Measurements from ENCODE around the gene RUVBL1.
A peak's percentile ranks its signal among the peaks of the same experiment; 100 is the strongest.
"Not testable (repeated sequence)": the region's sequence is repeated elsewhere in the genome, so short reads cannot be mapped to it uniquely, and the experiment has no call there.

RUVBL1 gene

GRCh38 chr3:128123538-128124368 is at the start of gene RUVBL1:
TSS of gene RUVBL1 (minus strand) at chr3:128123812. CDS start at chr3:128123724, 88 bp downstream.
- Histone ChIP-seq H3K27me3 (replicated peaks; ENCODE audit: control insufficient read depth, insufficient read depth, low read length) (no peaks in the 10 kb centered on the region), H3K4me3 (ENCODE audit: low read length) (peak within 1 kb of the TSS; percentile 98), H3K36me3 (ENCODE audit: control insufficient read depth, insufficient read depth, low read length, severe bottlenecking) (no peaks in the 10 kb centered on the region), H3K4me1 (ENCODE audit: control insufficient read depth, insufficient read depth, low read length) (peaks cover 15% of the 10 kb centered on the region), H3K9ac (ENCODE audit: low read length) (peak within 1 kb of the TSS; percentile 93), H3K9me3 (ENCODE audit: control insufficient read depth, low read length) (no peaks in the 10 kb centered on the region)
- DNase-seq (ENCODE audit: low read depth) = peak; percentile 99

GRCh38 chr3:128173200-128173599 is 49.6 kb upstream of the RUVBL1 start:
- Histone ChIP-seq H3K27me3 (replicated peaks; ENCODE audit: control insufficient read depth, insufficient read depth, low read length) (no peaks in the 10 kb centered on the region), H3K4me3 (ENCODE audit: low read length) (no peak overlapping the region), H3K9me3 (ENCODE audit: control insufficient read depth, low read length) (no peaks in the 10 kb centered on the region), H3K36me3 (ENCODE audit: control insufficient read depth, insufficient read depth, low read length, severe bottlenecking) (no peaks in the 10 kb centered on the region), H3K4me1 (ENCODE audit: control insufficient read depth, insufficient read depth, low read length) (peaks cover 12% of the 10 kb centered on the region), H3K9ac (ENCODE audit: low read length) (no peak overlapping the region)
- no peak for DNase-seq (ENCODE audit: low read depth)

GRCh38 chr3:128170866-128171516 is 47.4 kb upstream of the RUVBL1 start:
- DNase-seq (ENCODE audit: low read depth) = peak; percentile 94
- H3K4me1 ChIP-seq (ENCODE audit: control insufficient read depth, insufficient read depth, low read length) = peaks cover 13% of the 10 kb centered on the region
- H3K4me3 ChIP-seq (ENCODE audit: low read length) = no peak overlapping the region
- H3K9me3 ChIP-seq (ENCODE audit: control insufficient read depth, low read length) = no peaks in the 10 kb centered on the region
- no peaks in the 10 kb centered on the region for H3K27me3 ChIP-seq (replicated peaks; ENCODE audit: control insufficient read depth, insufficient read depth, low read length)
- no peak overlapping the region for H3K9ac ChIP-seq (ENCODE audit: low read length)
- no peaks in the 10 kb centered on the region for H3K36me3 ChIP-seq (ENCODE audit: control insufficient read depth, insufficient read depth, low read length, severe bottlenecking)

GRCh38 chr3:128168836-128169235 is 45.2 kb upstream of the RUVBL1 start:
- peaks cover 13% of the 10 kb centered on the region for H3K4me1 ChIP-seq (ENCODE audit: control insufficient read depth, insufficient read depth, low read length)
- no peaks in the 10 kb centered on the region for H3K9me3 ChIP-seq (ENCODE audit: control insufficient read depth, low read length)
- H3K36me3 ChIP-seq (ENCODE audit: control insufficient read depth, insufficient read depth, low read length, severe bottlenecking) = no peaks in the 10 kb centered on the region
- H3K9ac ChIP-seq (ENCODE audit: low read length) = no peak overlapping the region
- H3K27me3 ChIP-seq (replicated peaks; ENCODE audit: control insufficient read depth, insufficient read depth, low read length) = no peaks in the 10 kb centered on the region
- no peak for DNase-seq (ENCODE audit: low read depth)
- no peak overlapping the region for H3K4me3 ChIP-seq (ENCODE audit: low read length)

- H3K36me3 ChIP-seq (ENCODE audit: control insufficient read depth, insufficient read depth, low read length, severe bottlenecking) = no peaks in the 10 kb centered on the region
- DNase-seq (ENCODE audit: low read depth) = peak; percentile 66
- H3K4me3 ChIP-seq (ENCODE audit: low read length) = no peak overlapping the region
- H3K27me3 ChIP-seq (replicated peaks; ENCODE audit: control insufficient read depth, insufficient read depth, low read length) = no peaks in the 10 kb centered on the region
- peaks cover 13% of the 10 kb centered on the region for H3K4me1 ChIP-seq (ENCODE audit: control insufficient read depth, insufficient read depth, low read length)
- H3K9ac ChIP-seq (ENCODE audit: low read length) = no peak overlapping the region
- no peaks in the 10 kb centered on the region for H3K9me3 ChIP-seq (ENCODE audit: control insufficient read depth, low read length)
These were observed 44.5 kb upstream of the RUVBL1 start for GRCh38 chr3:128167973-128168674.

- no peaks in the 10 kb centered on the region for H3K9me3 ChIP-seq (ENCODE audit: control insufficient read depth, low read length)
- H3K27me3 ChIP-seq (replicated peaks; ENCODE audit: control insufficient read depth, insufficient read depth, low read length) = no peaks in the 10 kb centered on the region
- DNase-seq (ENCODE audit: low read depth) = no peak
- peaks cover 13% of the 10 kb centered on the region for H3K4me1 ChIP-seq (ENCODE audit: control insufficient read depth, insufficient read depth, low read length)
- no peak overlapping the region for H3K4me3 ChIP-seq (ENCODE audit: low read length)
- no peaks in the 10 kb centered on the region for H3K36me3 ChIP-seq (ENCODE audit: control insufficient read depth, insufficient read depth, low read length, severe bottlenecking)
- no peak overlapping the region for H3K9ac ChIP-seq (ENCODE audit: low read length)
These were observed 44.0 kb upstream of the RUVBL1 start for GRCh38 chr3:128167646-128167972.

GRCh38 chr3:128166971-128167453 is 43.4 kb upstream of the RUVBL1 start:
- no peak overlapping the region for H3K4me3 ChIP-seq (ENCODE audit: low read length)
- H3K27me3 ChIP-seq (replicated peaks; ENCODE audit: control insufficient read depth, insufficient read depth, low read length) = no peaks in the 10 kb centered on the region
- H3K9ac ChIP-seq (ENCODE audit: low read length) = no peak overlapping the region
- no peaks in the 10 kb centered on the region for H3K9me3 ChIP-seq (ENCODE audit: control insufficient read depth, low read length)
- H3K36me3 ChIP-seq (ENCODE audit: control insufficient read depth, insufficient read depth, low read length, severe bottlenecking) = peaks cover under 1% of the 10 kb centered on the region
- H3K4me1 ChIP-seq (ENCODE audit: control insufficient read depth, insufficient read depth, low read length) = peaks cover 13% of the 10 kb centered on the region
- no peak for DNase-seq (ENCODE audit: low read depth)

- peaks cover 3% of the 10 kb centered on the region for H3K36me3 ChIP-seq (ENCODE audit: control insufficient read depth, insufficient read depth, low read length, severe bottlenecking)
- H3K27me3 ChIP-seq (replicated peaks; ENCODE audit: control insufficient read depth, insufficient read depth, low read length) = no peaks in the 10 kb centered on the region
- no peaks in the 10 kb centered on the region for H3K9me3 ChIP-seq (ENCODE audit: control insufficient read depth, low read length)
- no peak overlapping the region for H3K4me3 ChIP-seq (ENCODE audit: low read length)
- H3K9ac ChIP-seq (ENCODE audit: low read length) = no peak overlapping the region
- peaks cover 10% of the 10 kb centered on the region for H3K4me1 ChIP-seq (ENCODE audit: control insufficient read depth, insufficient read depth, low read length)
- DNase-seq (ENCODE audit: low read depth) = no peak
These were observed 39.8 kb upstream of the RUVBL1 start for GRCh38 chr3:128163432-128163831.

GRCh38 chr3:128160661-128161060 is 37.0 kb upstream of the RUVBL1 start:
- Histone ChIP-seq H3K36me3 (ENCODE audit: control insufficient read depth, insufficient read depth, low read length, severe bottlenecking) (peaks cover 8% of the 10 kb centered on the region), H3K4me3 (ENCODE audit: low read length) (no peak overlapping the region), H3K27me3 (replicated peaks; ENCODE audit: control insufficient read depth, insufficient read depth, low read length) (no peaks in the 10 kb centered on the region), H3K9me3 (ENCODE audit: control insufficient read depth, low read length) (peaks cover 5% of the 10 kb centered on the region), H3K4me1 (ENCODE audit: control insufficient read depth, insufficient read depth, low read length) (no peaks in the 10 kb centered on the region), H3K9ac (ENCODE audit: low read length) (no peak overlapping the region)
- no peak for DNase-seq (ENCODE audit: low read depth)

- Histone ChIP-seq H3K9me3 (ENCODE audit: control insufficient read depth, low read length) (peaks cover 5% of the 10 kb centered on the region), H3K4me3 (ENCODE audit: low read length) (no peak overlapping the region), H3K4me1 (ENCODE audit: control insufficient read depth, insufficient read depth, low read length) (peaks cover 4% of the 10 kb centered on the region), H3K36me3 (ENCODE audit: control insufficient read depth, insufficient read depth, low read length, severe bottlenecking) (peaks cover 5% of the 10 kb centered on the region), H3K27me3 (replicated peaks; ENCODE audit: control insufficient read depth, insufficient read depth, low read length) (no peaks in the 10 kb centered on the region), H3K9ac (ENCODE audit: low read length) (no peak overlapping the region)
- DNase-seq (ENCODE audit: low read depth) = no peak
These were observed 32.2 kb upstream of the RUVBL1 start for GRCh38 chr3:128155616-128156360.

GRCh38 chr3:128154354-128154753 is 30.7 kb upstream of the RUVBL1 start:
- not testable (repeated sequence) for H3K27me3 ChIP-seq (replicated peaks; ENCODE audit: control insufficient read depth, insufficient read depth, low read length); H3K9me3 ChIP-seq (ENCODE audit: control insufficient read depth, low read length); H3K4me1 ChIP-seq (ENCODE audit: control insufficient read depth, insufficient read depth, low read length); DNase-seq (ENCODE audit: low read depth); H3K36me3 ChIP-seq (ENCODE audit: control insufficient read depth, insufficient read depth, low read length, severe bottlenecking)
- H3K9ac ChIP-seq (ENCODE audit: low read length) = peak overlapping the region; percentile 90
- H3K4me3 ChIP-seq (ENCODE audit: low read length) = peak overlapping the region; percentile 93

Measured in adipocyte (in vitro differentiated cells).